ENCODE measurements around the gene TNFAIP8. TPM values are rescaled to one million over a fixed set of nuclear protein-coding genes. Genes with fewer than 3 reads are reported as not detected.

The TNFAIP8 gene
- total and polyA plus RNA-seq, 3 experiments from 2014 or later, result 207 to 311 (median 295) TPM

DNA sequence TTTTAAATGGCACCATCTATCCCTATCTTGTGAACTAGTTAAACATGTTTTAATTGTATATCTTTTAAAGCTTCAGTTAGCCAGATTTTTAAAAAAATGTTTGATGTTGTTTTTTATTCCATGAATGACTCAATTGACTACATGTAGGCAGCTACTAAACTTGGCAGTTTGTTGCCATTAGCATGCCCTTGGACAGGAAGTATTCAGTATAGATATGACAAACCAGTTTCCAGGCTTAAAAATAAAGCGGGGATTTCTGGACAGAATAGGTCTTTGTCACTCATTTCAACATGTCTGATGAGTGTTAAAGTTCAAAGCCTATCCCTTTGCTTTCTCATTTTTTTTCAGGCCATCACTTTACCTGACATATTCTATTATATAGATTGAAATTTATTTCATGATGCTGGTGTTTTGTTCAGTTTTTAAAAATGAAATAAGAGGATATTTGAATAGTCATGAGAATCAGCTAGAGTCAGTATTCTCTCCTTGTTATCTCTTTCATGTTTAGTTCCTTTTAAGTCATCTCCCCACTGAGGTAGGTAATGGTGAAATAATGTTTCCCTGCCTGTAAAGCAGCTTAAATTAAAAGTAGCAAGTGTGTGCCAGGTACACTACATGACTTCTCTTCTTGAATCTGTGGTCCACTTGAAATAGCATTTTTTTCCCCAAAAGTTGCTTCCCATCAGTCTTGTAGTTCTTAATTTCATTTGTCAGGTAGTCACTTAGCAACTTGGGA, 11.9 kb downstream of the TNFAIP8 start:
- peak overlapping the region; percentile 82 to 94 (median 93) for H3K27ac Mint-ChIP-seq
- POLR2A ChIA-PET, result interaction anchor here (1.0 to 1.2 kb wide), 2 partner anchors 12 to 23 kb away, joined by 3 read pairs; partner anchors contain the start of gene TNFAIP8
- H3K36me3 ChIP-seq (ENCODE audit: insufficient read depth, low read length), result no peaks in the 10 kb centered on the region
- H3K4me1 Mint-ChIP-seq, result peaks cover 84 to 90% (median 87%) of the 10 kb centered on the region in 3 donors
- peak in 1 of 5 donors; percentile 16 for DNase-seq
- no peaks in the 10 kb centered on the region for H3K27me3 ChIP-seq (ENCODE audit: insufficient read depth, low read length, poor library complexity, severe bottlenecking)
- peaks cover 75% of the 10 kb centered on the region for H3K4me1 ChIP-seq (ENCODE audit: insufficient read depth, low read length)
- peaks cover 3 to 19% (median 6%) of the 10 kb centered on the region in 3 donors for H3K36me3 Mint-ChIP-seq
- H3K4me3 Mint-ChIP-seq, result peak overlapping the region; percentile 44 to 74 (median 68)
- no peaks in the 10 kb centered on the region for H3K9me3 Mint-ChIP-seq
- H3K27ac ChIP-seq (ENCODE audit: low read depth, low read length), result no peak overlapping the region
- H3K9me3 ChIP-seq (ENCODE audit: low read length), result no peaks in the 10 kb centered on the region
- H3K4me3 ChIP-seq (ENCODE audit: low read length), result no peak overlapping the region
- peaks cover 0 to 2% of the 10 kb centered on the region in 2 donors for H3K27me3 Mint-ChIP-seq
- CTCF ChIA-PET, result interaction anchor here (1.0 to 1.2 kb wide), 2 partner anchors 30 to 379 kb away, joined by 3 to 4 read pairs; partner anchors contain the start of gene DTWD2

DNA sequence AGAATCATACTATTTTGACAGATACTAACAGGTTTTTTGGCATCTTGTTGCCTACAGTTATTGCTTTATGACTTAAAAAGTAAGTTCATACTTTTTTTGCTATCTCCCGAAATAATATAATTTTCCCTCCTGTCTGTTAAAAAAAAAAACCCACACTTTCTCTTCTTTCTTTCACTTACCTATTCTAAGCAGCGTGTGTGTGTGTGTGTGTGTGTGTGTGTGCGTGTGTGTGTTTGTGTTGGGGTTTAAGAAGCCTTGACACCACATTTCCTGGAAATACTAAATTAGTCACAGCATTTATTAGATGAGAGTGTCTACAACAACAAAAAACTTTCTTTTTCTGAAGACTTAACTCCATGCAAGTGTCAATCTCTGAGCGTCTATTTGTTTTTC, 12.4 kb downstream of the TNFAIP8 start:
- peak overlapping the region; percentile 76 to 94 (median 91) for H3K27ac Mint-ChIP-seq
- DNase-seq, result peak in 2 of 5 donors; percentile 34 to 79
- Histone ChIP-seq H3K27ac (ENCODE audit: low read depth, low read length) (no peak overlapping the region), H3K36me3 (ENCODE audit: insufficient read depth, low read length) (no peaks in the 10 kb centered on the region), H3K4me3 (ENCODE audit: low read length) (no peak overlapping the region), H3K27me3 (ENCODE audit: insufficient read depth, low read length, poor library complexity, severe bottlenecking) (no peaks in the 10 kb centered on the region), H3K9me3 (ENCODE audit: low read length) (no peaks in the 10 kb centered on the region), H3K4me1 (ENCODE audit: insufficient read depth, low read length) (peaks cover 70% of the 10 kb centered on the region)
- CTCF ChIA-PET, result interaction anchor here (1.0 kb wide), 1 partner anchor 380 kb away, joined by 3 read pairs; the partner anchor contains the start of gene DTWD2
- H3K4me1 Mint-ChIP-seq, result peaks cover 83 to 90% (median 87%) of the 10 kb centered on the region in 3 donors
- peak overlapping the region; percentile 44 to 74 (median 68) for H3K4me3 Mint-ChIP-seq
- no peaks in the 10 kb centered on the region for H3K9me3 Mint-ChIP-seq
- peaks cover 0 to 2% of the 10 kb centered on the region in 2 donors for H3K27me3 Mint-ChIP-seq
- POLR2A ChIA-PET, result interaction anchor here (1.0 kb wide), 2 partner anchors 12 to 24 kb away, joined by 3 read pairs; partner anchors contain the start of gene TNFAIP8
- peaks cover 3 to 24% (median 8%) of the 10 kb centered on the region in 3 donors for H3K36me3 Mint-ChIP-seq

DNA sequence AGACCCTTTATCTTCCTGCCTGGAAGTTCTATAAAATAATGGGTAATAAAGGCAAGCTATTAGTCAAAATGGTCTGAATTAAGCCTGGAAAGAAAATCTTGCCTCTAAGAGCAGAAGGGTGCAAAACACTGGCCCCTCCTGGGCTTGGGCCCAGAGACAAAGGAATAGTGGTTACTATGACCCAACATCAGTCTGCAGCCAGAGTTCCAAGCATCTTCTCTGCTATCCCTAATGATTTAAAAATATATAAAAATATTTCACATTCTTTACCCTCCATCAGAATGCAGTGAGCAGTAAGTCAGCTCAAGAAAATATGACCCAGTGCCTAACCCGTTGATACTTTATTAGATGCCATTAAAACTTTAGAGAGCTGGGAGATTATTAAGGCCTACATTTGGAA, 14.7 kb downstream of the TNFAIP8 start:
- ChIA-PET CTCF (interaction anchor here (0.9 kb wide), 1 partner anchor 9 kb away, joined by 3 read pairs; no protein-coding TSS in a partner anchor), POLR2A (interaction anchor here (0.6 kb wide), 3 partner anchors 18 to 137 kb away, joined by 3 to 5 read pairs (median 4); no protein-coding TSS in a partner anchor)
- H3K4me3 Mint-ChIP-seq, result peak overlapping the region in 1 of 7 donors; percentile 20
- Histone ChIP-seq H3K9me3 (ENCODE audit: low read length) (no peaks in the 10 kb centered on the region), H3K27ac (ENCODE audit: low read depth, low read length) (no peak overlapping the region), H3K36me3 (ENCODE audit: insufficient read depth, low read length) (no peaks in the 10 kb centered on the region), H3K4me3 (ENCODE audit: low read length) (no peak overlapping the region), H3K27me3 (ENCODE audit: insufficient read depth, low read length, poor library complexity, severe bottlenecking) (no peaks in the 10 kb centered on the region), H3K4me1 (ENCODE audit: insufficient read depth, low read length) (peaks cover 55% of the 10 kb centered on the region)
- peaks cover 0 to 26% (median 11%) of the 10 kb centered on the region in 3 donors for H3K36me3 Mint-ChIP-seq
- peaks cover 77 to 89% (median 85%) of the 10 kb centered on the region in 3 donors for H3K4me1 Mint-ChIP-seq
- peaks cover 0 to 2% of the 10 kb centered on the region in 2 donors for H3K27me3 Mint-ChIP-seq
- H3K9me3 Mint-ChIP-seq, result no peaks in the 10 kb centered on the region
- peak overlapping the region in 6 of 8 donors; percentile 56 to 93 (median 84) for H3K27ac Mint-ChIP-seq
- no peak for DNase-seq

DNA sequence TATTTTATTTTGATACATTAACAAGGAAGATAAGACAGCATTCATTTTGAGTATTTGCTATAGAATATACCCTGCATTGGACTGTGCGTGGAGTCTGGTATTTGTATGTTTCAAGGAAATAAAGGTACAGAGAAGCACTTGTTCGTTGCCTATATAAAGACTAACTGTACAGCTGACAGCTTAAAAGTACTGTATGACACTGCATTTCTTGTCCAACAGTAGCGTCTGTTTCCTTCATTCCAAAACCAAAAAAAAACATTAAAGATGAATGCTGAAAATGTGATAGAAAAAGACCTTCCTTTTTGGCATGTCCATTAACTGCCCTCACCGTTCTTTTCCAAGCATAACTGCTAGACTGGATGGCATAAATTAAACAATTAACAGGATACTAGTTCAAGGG, 15.3 kb downstream of the TNFAIP8 start:
- Mint-ChIP-seq H3K27me3 (peaks cover 0 to 2% of the 10 kb centered on the region in 2 donors), H3K4me1 (peaks cover 70 to 82% (median 78%) of the 10 kb centered on the region in 3 donors), H3K27ac (peak overlapping the region in 5 of 8 donors; percentile 19 to 93 (median 74)), H3K36me3 (peaks cover 0 to 26% (median 11%) of the 10 kb centered on the region in 3 donors), H3K9me3 (no peaks in the 10 kb centered on the region), H3K4me3 (peak overlapping the region in 1 of 7 donors; percentile 13)
- H3K36me3 ChIP-seq (ENCODE audit: insufficient read depth, low read length), result no peaks in the 10 kb centered on the region
- POLR2A ChIA-PET, result no interaction called here
- no peak overlapping the region for H3K4me3 ChIP-seq (ENCODE audit: low read length)
- DNase-seq, result no peak
- CTCF ChIA-PET, result interaction anchor here (0.9 kb wide), 1 partner anchor 8 kb away, joined by 3 read pairs; no protein-coding TSS in a partner anchor
- H3K27me3 ChIP-seq (ENCODE audit: insufficient read depth, low read length, poor library complexity, severe bottlenecking), result no peaks in the 10 kb centered on the region
- no peaks in the 10 kb centered on the region for H3K9me3 ChIP-seq (ENCODE audit: low read length)
- peaks cover 49% of the 10 kb centered on the region for H3K4me1 ChIP-seq (ENCODE audit: insufficient read depth, low read length)
- H3K27ac ChIP-seq (ENCODE audit: low read depth, low read length), result no peak overlapping the region

DNA sequence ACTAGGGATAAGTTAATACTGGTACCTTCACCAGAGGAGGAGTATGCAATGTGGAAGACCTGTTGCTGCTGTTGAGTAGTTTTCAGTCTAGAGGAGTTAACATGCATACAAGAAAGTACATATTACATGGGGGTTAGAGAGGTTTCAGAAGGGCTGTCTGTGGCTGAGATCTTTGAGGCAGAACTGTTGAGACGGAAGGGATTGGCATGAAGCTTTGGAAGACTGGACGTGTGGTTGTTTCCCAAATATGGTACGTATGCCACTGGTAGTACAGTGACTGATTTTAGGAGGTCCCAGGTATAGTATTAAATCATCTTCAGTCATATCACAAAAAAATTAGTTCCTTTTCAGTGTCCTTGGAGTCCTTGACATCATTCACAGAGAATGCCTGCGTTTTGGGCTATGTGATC, 17.6 kb downstream of the TNFAIP8 start:
- Mint-ChIP-seq H3K9me3 (no peaks in the 10 kb centered on the region), H3K36me3 (peaks cover 0 to 35% (median 11%) of the 10 kb centered on the region in 3 donors), H3K27me3 (no peaks in the 10 kb centered on the region), H3K27ac (peak overlapping the region in 6 of 8 donors; percentile 3 to 56 (median 29)), H3K4me3 (no peak overlapping the region), H3K4me1 (peaks cover 60 to 82% (median 75%) of the 10 kb centered on the region in 3 donors)
- Histone ChIP-seq H3K9me3 (ENCODE audit: low read length) (no peaks in the 10 kb centered on the region), H3K27ac (ENCODE audit: low read depth, low read length) (no peak overlapping the region), H3K36me3 (ENCODE audit: insufficient read depth, low read length) (no peaks in the 10 kb centered on the region), H3K4me1 (ENCODE audit: insufficient read depth, low read length) (peaks cover 36% of the 10 kb centered on the region), H3K27me3 (ENCODE audit: insufficient read depth, low read length, poor library complexity, severe bottlenecking) (no peaks in the 10 kb centered on the region), H3K4me3 (ENCODE audit: low read length) (no peak overlapping the region)
- no peak for DNase-seq
- ChIA-PET CTCF (interaction anchor here (2.1 to 3.0 kb wide), 2 partner anchors 39 to 57 kb away, joined by 5 to 8 read pairs; no protein-coding TSS in a partner anchor), POLR2A (no interaction called here)

DNA sequence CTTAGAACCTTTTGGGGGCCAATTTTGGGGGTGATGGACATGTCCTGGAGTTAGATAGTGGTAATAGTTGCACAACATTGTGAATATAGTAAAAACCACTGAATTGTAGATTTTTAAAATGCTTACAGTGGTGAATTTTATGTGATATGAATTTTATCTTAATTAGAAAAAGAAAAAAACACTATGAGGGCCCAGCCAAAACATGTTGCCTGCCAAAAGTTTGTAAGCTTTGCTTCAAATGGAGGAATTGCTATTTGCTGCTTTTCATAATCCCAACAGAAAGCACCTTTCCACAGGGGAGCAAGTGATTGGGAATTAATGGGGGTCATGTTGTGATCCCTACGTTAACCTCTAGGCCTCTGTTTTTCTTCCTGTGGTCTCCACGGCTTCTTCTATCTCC, 19.1 kb downstream of the TNFAIP8 start:
- Mint-ChIP-seq H3K4me3 (no peak overlapping the region), H3K27ac (peak overlapping the region in 3 of 8 donors; percentile 5 to 54 (median 8)), H3K9me3 (no peaks in the 10 kb centered on the region), H3K4me1 (peaks cover 61 to 81% (median 75%) of the 10 kb centered on the region in 3 donors), H3K36me3 (peaks cover 0 to 36% (median 9%) of the 10 kb centered on the region in 3 donors), H3K27me3 (no peaks in the 10 kb centered on the region)
- Histone ChIP-seq H3K4me3 (ENCODE audit: low read length) (no peak overlapping the region), H3K27me3 (ENCODE audit: insufficient read depth, low read length, poor library complexity, severe bottlenecking) (no peaks in the 10 kb centered on the region), H3K4me1 (ENCODE audit: insufficient read depth, low read length) (peaks cover 34% of the 10 kb centered on the region), H3K9me3 (ENCODE audit: low read length) (no peaks in the 10 kb centered on the region), H3K27ac (ENCODE audit: low read depth, low read length) (no peak overlapping the region), H3K36me3 (ENCODE audit: insufficient read depth, low read length) (no peaks in the 10 kb centered on the region)
- ChIA-PET POLR2A (no interaction called here), CTCF (interaction anchor here (1.7 kb wide), 1 partner anchor 9 kb away, joined by 5 read pairs; no protein-coding TSS in a partner anchor)
- DNase-seq, result no peak

DNA sequence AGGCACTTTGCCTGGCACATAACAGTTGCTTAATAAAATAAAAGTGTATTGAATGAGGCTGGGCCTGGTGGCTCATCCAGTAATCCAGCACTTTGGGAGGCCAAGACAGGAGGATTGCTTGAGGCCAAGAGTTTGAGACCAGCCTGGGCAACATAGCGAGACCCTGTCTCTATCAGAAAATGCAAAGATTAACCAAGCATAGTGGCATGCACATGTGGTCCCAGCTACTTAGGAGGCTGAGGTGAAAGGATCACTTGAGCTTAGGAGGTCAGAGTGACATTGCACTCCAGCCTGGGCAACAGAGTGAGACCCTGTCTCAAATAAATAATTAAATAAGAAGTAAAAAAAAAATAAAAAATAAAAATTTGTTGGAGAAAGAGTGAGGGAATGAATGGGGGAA, 21.2 kb downstream of the TNFAIP8 start:
- Histone ChIP-seq H3K4me3 (ENCODE audit: low read length) (no peak overlapping the region), H3K27me3 (ENCODE audit: insufficient read depth, low read length, poor library complexity, severe bottlenecking) (no peaks in the 10 kb centered on the region), H3K27ac (ENCODE audit: low read depth, low read length) (no peak overlapping the region), H3K4me1 (ENCODE audit: insufficient read depth, low read length) (peaks cover 49% of the 10 kb centered on the region), H3K9me3 (ENCODE audit: low read length) (no peaks in the 10 kb centered on the region), H3K36me3 (ENCODE audit: insufficient read depth, low read length) (no peaks in the 10 kb centered on the region)
- Mint-ChIP-seq H3K36me3 (peaks cover 0 to 37% (median 7%) of the 10 kb centered on the region in 3 donors), H3K4me3 (peak overlapping the region in 1 of 7 donors; percentile 8), H3K27ac (peak overlapping the region in 6 of 8 donors; percentile 10 to 79 (median 62)), H3K27me3 (no peaks in the 10 kb centered on the region), H3K4me1 (peaks cover 56 to 82% (median 74%) of the 10 kb centered on the region in 3 donors), H3K9me3 (no peaks in the 10 kb centered on the region)
- no peak for DNase-seq
- CTCF ChIA-PET, result interaction anchor here (1.0 to 1.5 kb wide), 2 partner anchors 35 to 389 kb away, joined by 3 to 5 read pairs; partner anchors contain the start of gene DTWD2
- POLR2A ChIA-PET, result no interaction called here

Data from CD8-positive, alpha-beta memory T cell (primary cell).